ENCODE measurements around the gene COL23A1. TPM values are rescaled to one million over a fixed set of nuclear protein-coding genes. Genes with fewer than 3 reads are reported as not detected.

The COL23A1 gene
- total RNA-seq, 2 experiments from 2014 or later = 0.21 to 0.22 TPM

- no peak for DNase-seq
- H3K4me3 Mint-ChIP-seq = no peak overlapping the region
- H3K27ac Mint-ChIP-seq = no peak overlapping the region
- no peaks in the 10 kb centered on the region for H3K36me3 Mint-ChIP-seq
- H3K4me1 Mint-ChIP-seq = peaks cover 4% of the 10 kb centered on the region
- H3K9me3 Mint-ChIP-seq = peaks cover 10% of the 10 kb centered on the region
- no peaks in the 10 kb centered on the region for H3K27me3 Mint-ChIP-seq
Observed at GRCh38 chr5:178283520-178283919, 306.7 kb downstream of the COL23A1 start.

GRCh38 chr5:178282391-178282790 lies 307.8 kb downstream of the COL23A1 start:
- no peak for DNase-seq
- Mint-ChIP-seq H3K4me3 (no peak overlapping the region), H3K27ac (no peak overlapping the region), H3K27me3 (no peaks in the 10 kb centered on the region), H3K9me3 (peaks cover 10% of the 10 kb centered on the region), H3K4me1 (peaks cover 4% of the 10 kb centered on the region), H3K36me3 (no peaks in the 10 kb centered on the region)

GRCh38 chr5:178281331-178281730 lies 308.9 kb downstream of the COL23A1 start:
- no peak overlapping the region for H3K4me3 Mint-ChIP-seq
- H3K36me3 Mint-ChIP-seq = no peaks in the 10 kb centered on the region
- H3K27ac Mint-ChIP-seq = no peak overlapping the region
- peaks cover 4% of the 10 kb centered on the region for H3K4me1 Mint-ChIP-seq
- peaks cover 10% of the 10 kb centered on the region for H3K9me3 Mint-ChIP-seq
- no peak for DNase-seq
- H3K27me3 Mint-ChIP-seq = no peaks in the 10 kb centered on the region

- H3K27ac Mint-ChIP-seq = no peak overlapping the region
- H3K4me1 Mint-ChIP-seq = peaks cover 4% of the 10 kb centered on the region
- no peaks in the 10 kb centered on the region for H3K36me3 Mint-ChIP-seq
- no peak for DNase-seq
- no peaks in the 10 kb centered on the region for H3K27me3 Mint-ChIP-seq
- peaks cover 10% of the 10 kb centered on the region for H3K9me3 Mint-ChIP-seq
- no peak overlapping the region for H3K4me3 Mint-ChIP-seq
Observed at GRCh38 chr5:178280631-178281030, 309.6 kb downstream of the COL23A1 start.

GRCh38 chr5:178279723-178280438 lies 310.3 kb downstream of the COL23A1 start:
- no peaks in the 10 kb centered on the region for H3K36me3 Mint-ChIP-seq
- no peak overlapping the region for H3K4me3 Mint-ChIP-seq
- peaks cover 10% of the 10 kb centered on the region for H3K9me3 Mint-ChIP-seq
- H3K27me3 Mint-ChIP-seq = no peaks in the 10 kb centered on the region
- H3K4me1 Mint-ChIP-seq = peaks cover 4% of the 10 kb centered on the region
- H3K27ac Mint-ChIP-seq = no peak overlapping the region
- DNase-seq = peak; percentile 58

GRCh38 chr5:178279026-178279722 lies 311.0 kb downstream of the COL23A1 start:
- Mint-ChIP-seq H3K4me3 (no peak overlapping the region), H3K9me3 (peaks cover 10% of the 10 kb centered on the region), H3K36me3 (no peaks in the 10 kb centered on the region), H3K27ac (no peak overlapping the region), H3K4me1 (peaks cover 4% of the 10 kb centered on the region), H3K27me3 (no peaks in the 10 kb centered on the region)
- no peak for DNase-seq

GRCh38 chr5:178278358-178279023 lies 311.7 kb downstream of the COL23A1 start:
- DNase-seq = no peak
- H3K36me3 Mint-ChIP-seq = no peaks in the 10 kb centered on the region
- peaks cover 4% of the 10 kb centered on the region for H3K9me3 Mint-ChIP-seq
- H3K4me3 Mint-ChIP-seq = no peak overlapping the region
- no peaks in the 10 kb centered on the region for H3K27me3 Mint-ChIP-seq
- peaks cover 4% of the 10 kb centered on the region for H3K4me1 Mint-ChIP-seq
- no peak overlapping the region for H3K27ac Mint-ChIP-seq

GRCh38 chr5:178277866-178278265 lies 312.3 kb downstream of the COL23A1 start:
- Mint-ChIP-seq H3K27ac (no peak overlapping the region), H3K36me3 (no peaks in the 10 kb centered on the region), H3K27me3 (no peaks in the 10 kb centered on the region), H3K4me3 (no peak overlapping the region), H3K4me1 (peaks cover 4% of the 10 kb centered on the region), H3K9me3 (no peaks in the 10 kb centered on the region)
- no peak for DNase-seq

- Mint-ChIP-seq H3K36me3 (no peaks in the 10 kb centered on the region), H3K4me3 (no peak overlapping the region), H3K27me3 (no peaks in the 10 kb centered on the region), H3K9me3 (no peaks in the 10 kb centered on the region), H3K4me1 (peaks cover 4% of the 10 kb centered on the region), H3K27ac (no peak overlapping the region)
- no peak for DNase-seq
Observed at GRCh38 chr5:178277346-178277745, 312.8 kb downstream of the COL23A1 start.

- H3K4me1 Mint-ChIP-seq = peaks cover 4% of the 10 kb centered on the region
- no peaks in the 10 kb centered on the region for H3K36me3 Mint-ChIP-seq
- H3K27ac Mint-ChIP-seq = no peak overlapping the region
- H3K27me3 Mint-ChIP-seq = no peaks in the 10 kb centered on the region
- H3K4me3 Mint-ChIP-seq = no peak overlapping the region
- no peak for DNase-seq
- no peaks in the 10 kb centered on the region for H3K9me3 Mint-ChIP-seq
Observed at GRCh38 chr5:178274781-178275537, 315.2 kb downstream of the COL23A1 start.

- Mint-ChIP-seq H3K4me1 (no peaks in the 10 kb centered on the region), H3K9me3 (no peaks in the 10 kb centered on the region), H3K27ac (no peak overlapping the region), H3K4me3 (no peak overlapping the region), H3K36me3 (no peaks in the 10 kb centered on the region), H3K27me3 (no peaks in the 10 kb centered on the region)
- DNase-seq = no peak
Observed at GRCh38 chr5:178273665-178274541, 316.3 kb downstream of the COL23A1 start.

GRCh38 chr5:178273041-178273440 lies 317.2 kb downstream of the COL23A1 start:
- no peak overlapping the region for H3K4me3 Mint-ChIP-seq

GRCh38 chr5:178272591-178272990 lies 317.6 kb downstream of the COL23A1 start:
- Mint-ChIP-seq H3K9me3 (no peaks in the 10 kb centered on the region), H3K4me3 (no peak overlapping the region), H3K27me3 (no peaks in the 10 kb centered on the region), H3K4me1 (no peaks in the 10 kb centered on the region), H3K36me3 (no peaks in the 10 kb centered on the region), H3K27ac (no peak overlapping the region)
- no peak for DNase-seq

More at GRCh38 chr5:178273041-178273440, 317.2 kb downstream of the COL23A1 start:
- no peak overlapping the region for H3K27ac Mint-ChIP-seq
- no peaks in the 10 kb centered on the region for H3K4me1 Mint-ChIP-seq
- H3K27me3 Mint-ChIP-seq = no peaks in the 10 kb centered on the region
- no peaks in the 10 kb centered on the region for H3K36me3 Mint-ChIP-seq
- DNase-seq = no peak
- H3K9me3 Mint-ChIP-seq = no peaks in the 10 kb centered on the region

All from activated naive CD8-positive, alpha-beta T cell treated with anti-CD3 and anti-CD28 coated beads for 36 hours (primary cell).